ENCODE data around the gene ZNF576.

GRCh38 chr19:43622956-43623355, 26.6 kb downstream of the ZNF576 start:
- TF ChIP-seq MAX (IDR thresholded peaks at IDR 0.05), result no peak
- no peak for TF ChIP-seq EGR1 (IDR thresholded peaks at IDR 0.05; ENCODE audit: low read depth in 2 of 2)
- TF ChIP-seq CTCF (IDR thresholded peaks at IDR 0.05; ENCODE audit: low read depth, low read length, missing input control), result no peak
- TF ChIP-seq RAD21 (IDR thresholded peaks at IDR 0.05), result no peak
- no peak for TF ChIP-seq SP1 (IDR thresholded peaks at IDR 0.05)
- no peak for TF ChIP-seq FOXA1 (IDR thresholded peaks at IDR 0.05)
- no peak for TF ChIP-seq TAF1 (conservative IDR thresholded peaks at IDR 0.05)
- TF ChIP-seq HNF4G (IDR thresholded peaks at IDR 0.05), result no peak
- TF ChIP-seq ATF3 (IDR thresholded peaks at IDR 0.05), result no peak
